ENCODE data around the gene BRPF1. TPM values are rescaled to one million over a fixed set of nuclear protein-coding genes. Genes with fewer than 3 reads are reported as not detected.

The BRPF1 gene
- total RNA-seq, 1 donor from 2014 or later, result 19.5 TPM

GRCh38 chr3:9700536-9700935 lies 31.0 kb upstream of the BRPF1 start:
- Histone ChIP-seq H3K79me2 (ENCODE audit: insufficient read depth, low read length) (no peaks in the 10 kb centered on the region), H3K36me3 (ENCODE audit: insufficient read depth, low read length) (no peaks in the 10 kb centered on the region), H3K27ac (ENCODE audit: low read depth, low read length) (no peak overlapping the region), H3K4me3 (ENCODE audit: insufficient read depth, low read depth, low read length) (no peak overlapping the region), H3K4me2 (ENCODE audit: low read length) (no peak overlapping the region), H2AFZ (ENCODE audit: low read depth, low read length) (no peak overlapping the region), H4K20me1 (ENCODE audit: insufficient read depth, low read length) (peaks cover 14% of the 10 kb centered on the region), H3K4me1 (ENCODE audit: insufficient read depth, low read length) (peaks cover 9% of the 10 kb centered on the region), H3K27me3 (ENCODE audit: insufficient read depth, low read length) (peaks cover 8% of the 10 kb centered on the region), H3K9me3 (ENCODE audit: insufficient read depth, low read depth, low read length) (no peaks in the 10 kb centered on the region), H3K9ac (ENCODE audit: low read length) (no peak overlapping the region)
- Mint-ChIP-seq H3K4me3 (ENCODE audit: unreplicated experiment) (no peak overlapping the region), H3K36me3 (ENCODE audit: low read depth, unreplicated experiment) (peaks cover 34% of the 10 kb centered on the region), H3K27me3 (ENCODE audit: low read depth, unreplicated experiment) (peaks cover 17% of the 10 kb centered on the region), H3K4me1 (ENCODE audit: low read depth, unreplicated experiment) (no peaks in the 10 kb centered on the region), H3K9me3 (ENCODE audit: unreplicated experiment) (no peaks in the 10 kb centered on the region), H3K27ac (ENCODE audit: unreplicated experiment) (no peak overlapping the region)
- TF ChIP-seq CTCF (IDR thresholded peaks at IDR 0.05; ENCODE audit: insufficient read depth, low read depth, low read length), result no peak
- TF ChIP-seq EZH2 (IDR thresholded peaks at IDR 0.05; ENCODE audit: insufficient read depth, low read length), result no peak
- FAIRE-seq, result no peak
- no peak for DNase-seq (ENCODE audit: low read depth)

GRCh38 chr3:9701006-9701405 lies 30.5 kb upstream of the BRPF1 start:
- H3K4me3 Mint-ChIP-seq (ENCODE audit: unreplicated experiment), result no peak overlapping the region
- no peaks in the 10 kb centered on the region for H3K9me3 ChIP-seq (ENCODE audit: insufficient read depth, low read depth, low read length)
- no peaks in the 10 kb centered on the region for H3K36me3 ChIP-seq (ENCODE audit: insufficient read depth, low read length)
- H3K27me3 ChIP-seq (ENCODE audit: insufficient read depth, low read length), result peaks cover 8% of the 10 kb centered on the region
- FAIRE-seq (no peak), DNase-seq (ENCODE audit: low read depth) (no peak)
- no peak overlapping the region for H3K27ac ChIP-seq (ENCODE audit: low read depth, low read length)
- peaks cover 34% of the 10 kb centered on the region for H3K36me3 Mint-ChIP-seq (ENCODE audit: low read depth, unreplicated experiment)
- H3K4me2 ChIP-seq (ENCODE audit: low read length), result no peak overlapping the region
- H3K27ac Mint-ChIP-seq (ENCODE audit: unreplicated experiment), result no peak overlapping the region
- peaks cover 18% of the 10 kb centered on the region for H3K27me3 Mint-ChIP-seq (ENCODE audit: low read depth, unreplicated experiment)
- H4K20me1 ChIP-seq (ENCODE audit: insufficient read depth, low read length), result peaks cover 14% of the 10 kb centered on the region
- H3K79me2 ChIP-seq (ENCODE audit: insufficient read depth, low read length), result no peaks in the 10 kb centered on the region
- H3K4me1 Mint-ChIP-seq (ENCODE audit: low read depth, unreplicated experiment), result no peaks in the 10 kb centered on the region
- H3K4me1 ChIP-seq (ENCODE audit: insufficient read depth, low read length), result peaks cover 9% of the 10 kb centered on the region
- H2AFZ ChIP-seq (ENCODE audit: low read depth, low read length), result no peak overlapping the region
- H3K9me3 Mint-ChIP-seq (ENCODE audit: unreplicated experiment), result no peaks in the 10 kb centered on the region
- TF ChIP-seq CTCF (IDR thresholded peaks at IDR 0.05; ENCODE audit: insufficient read depth, low read depth, low read length) (no peak), EZH2 (IDR thresholded peaks at IDR 0.05; ENCODE audit: insufficient read depth, low read length) (no peak)
- H3K9ac ChIP-seq (ENCODE audit: low read length), result no peak overlapping the region
- H3K4me3 ChIP-seq (ENCODE audit: insufficient read depth, low read depth, low read length), result no peak overlapping the region

- Mint-ChIP-seq H3K27me3 (ENCODE audit: low read depth, unreplicated experiment) (peaks cover 25% of the 10 kb centered on the region), H3K4me1 (ENCODE audit: low read depth, unreplicated experiment) (no peaks in the 10 kb centered on the region), H3K36me3 (ENCODE audit: low read depth, unreplicated experiment) (peaks cover 34% of the 10 kb centered on the region), H3K9me3 (ENCODE audit: unreplicated experiment) (no peaks in the 10 kb centered on the region), H3K27ac (ENCODE audit: unreplicated experiment) (no peak overlapping the region), H3K4me3 (ENCODE audit: unreplicated experiment) (no peak overlapping the region)
- FAIRE-seq, result no peak
- TF ChIP-seq CTCF (IDR thresholded peaks at IDR 0.05; ENCODE audit: insufficient read depth, low read depth, low read length) (no peak), EZH2 (IDR thresholded peaks at IDR 0.05; ENCODE audit: insufficient read depth, low read length) (no peak)
- Histone ChIP-seq H3K79me2 (ENCODE audit: insufficient read depth, low read length) (no peaks in the 10 kb centered on the region), H3K36me3 (ENCODE audit: insufficient read depth, low read length) (no peaks in the 10 kb centered on the region), H2AFZ (ENCODE audit: low read depth, low read length) (no peak overlapping the region), H3K4me1 (ENCODE audit: insufficient read depth, low read length) (peaks cover 9% of the 10 kb centered on the region), H3K27ac (ENCODE audit: low read depth, low read length) (no peak overlapping the region), H3K4me3 (ENCODE audit: insufficient read depth, low read depth, low read length) (no peak overlapping the region), H3K4me2 (ENCODE audit: low read length) (no peak overlapping the region), H4K20me1 (ENCODE audit: insufficient read depth, low read length) (peaks cover 14% of the 10 kb centered on the region), H3K27me3 (ENCODE audit: insufficient read depth, low read length) (peaks cover 13% of the 10 kb centered on the region), H3K9me3 (ENCODE audit: insufficient read depth, low read depth, low read length) (no peaks in the 10 kb centered on the region), H3K9ac (ENCODE audit: low read length) (no peak overlapping the region)
- no peak for DNase-seq (ENCODE audit: low read depth)
These were observed 29.8 kb upstream of the BRPF1 start for GRCh38 chr3:9701711-9702110.

Data from astrocyte (in vitro differentiated cells and primary cell).